SU-DHL-6 (cell line): ENCODE results near the gene KLHL8.
A peak's percentile ranks its signal among the peaks of the same experiment; 100 is the strongest.

ENCODE experiments used
- H2AFZ ChIP-seq: fragments of 200-600 bp; sonication (generic); 2 replicates; pipeline ENCODE4 v1.6.1; 2014; ENCODE audit warnings: low read depth, mild to moderate bottlenecking, moderate library complexity, mixed read lengths, antibody characterized with exemption, low read length; ENCODE audit not compliant: severe bottlenecking
- H3F3A ChIP-seq: fragments of 200-600 bp; shearing (Covaris generic); 2 replicates; pipeline ENCODE4 v1.6.0; 2016; ENCODE audit warnings: antibody characterized with exemption, mild to moderate bottlenecking; ENCODE audit not compliant: insufficient read depth
- H3K27ac ChIP-seq: fragments of 200-600 bp; sonication (generic); 2 replicates; pipeline ENCODE4 v1.5.1; 2016; ENCODE audit warnings: low read depth, mild to moderate bottlenecking, low read length, moderate library complexity, mixed read lengths
- H3K27me3 ChIP-seq: fragments of 200-600 bp; sonication (generic), shearing (Covaris generic); 2 replicates; pipeline ENCODE4 v1.6.0; 2014; ENCODE audit warnings: mild to moderate bottlenecking, low read length
- H3K36me3 ChIP-seq: fragments of 200-600 bp; sonication (generic); 2 replicates; pipeline ENCODE4 v1.6.1; 2014; ENCODE audit warnings: mild to moderate bottlenecking, low read length, mixed read lengths
- H3K4me2 ChIP-seq: fragments of 300-600, 200-600 bp; shearing (Covaris generic), sonication (generic); 2 replicates; pipeline ENCODE4 v1.6.0; 2014; ENCODE audit warnings: low read length, low read depth, mild to moderate bottlenecking; ENCODE audit not compliant: poor library complexity, severe bottlenecking
- H3K4me3 ChIP-seq: fragments of 200-600 bp; sonication (generic); 2 replicates; pipeline ENCODE4 v1.5.1; 2014; ENCODE audit warnings: antibody characterized with exemption, low read length, mild to moderate bottlenecking, mixed read lengths; ENCODE audit not compliant: insufficient read depth, poor library complexity, severe bottlenecking
- H3K79me2 ChIP-seq: fragments of 200-600 bp; sonication (generic); 2 replicates; pipeline ENCODE4 v1.6.1; 2014; ENCODE audit warnings: mild to moderate bottlenecking, low read length, moderate library complexity; ENCODE audit not compliant: insufficient read depth
- H3K9ac ChIP-seq: fragments of 200-600 bp; sonication (generic); 2 replicates; pipeline ENCODE4 v1.7.0; 2014; ENCODE audit warnings: mild to moderate bottlenecking, low read length
- H3K9me2 ChIP-seq: fragments of 200-600 bp; sonication (generic); replicated peaks from 2 replicates; pipeline ENCODE4 v1.6.1; 2014; ENCODE audit warnings: low read length; ENCODE audit not compliant: insufficient read depth
- H3K9me3 ChIP-seq: fragments of 200-600 bp; sonication (generic); 2 replicates; pipeline ENCODE4 v1.6.1; 2014; ENCODE audit warnings: low read length, mixed read lengths; ENCODE audit not compliant: insufficient read depth
- H4K20me1 ChIP-seq: fragments of 200-600 bp; sonication (generic); 2 replicates; pipeline ENCODE4 v1.6.1; 2014; ENCODE audit warnings: low read depth, mild to moderate bottlenecking, antibody characterized with exemption, low read length, moderate library complexity, mixed read lengths
- CTCF ChIP-seq: fragments of 200-600 bp; sonication (generic); IDR thresholded peaks from one replicate; pipeline ENCODE4 v1.5.1; 2017; ENCODE audit warnings: antibody characterized with exemption, mild to moderate bottlenecking, low read length, moderate library complexity; ENCODE audit not compliant: insufficient read depth, poor library complexity, severe bottlenecking
- EZH2phosphoT487 ChIP-seq: fragments of 200-600 bp; sonication (generic), shearing (Covaris generic); conservative IDR thresholded peaks from 2 replicates; pipeline ENCODE4 v1.6.1; 2018; ENCODE audit warnings: mild to moderate bottlenecking, antibody characterized with exemption, low read length, moderate library complexity, mixed read lengths

KLHL8 gene

DNA sequence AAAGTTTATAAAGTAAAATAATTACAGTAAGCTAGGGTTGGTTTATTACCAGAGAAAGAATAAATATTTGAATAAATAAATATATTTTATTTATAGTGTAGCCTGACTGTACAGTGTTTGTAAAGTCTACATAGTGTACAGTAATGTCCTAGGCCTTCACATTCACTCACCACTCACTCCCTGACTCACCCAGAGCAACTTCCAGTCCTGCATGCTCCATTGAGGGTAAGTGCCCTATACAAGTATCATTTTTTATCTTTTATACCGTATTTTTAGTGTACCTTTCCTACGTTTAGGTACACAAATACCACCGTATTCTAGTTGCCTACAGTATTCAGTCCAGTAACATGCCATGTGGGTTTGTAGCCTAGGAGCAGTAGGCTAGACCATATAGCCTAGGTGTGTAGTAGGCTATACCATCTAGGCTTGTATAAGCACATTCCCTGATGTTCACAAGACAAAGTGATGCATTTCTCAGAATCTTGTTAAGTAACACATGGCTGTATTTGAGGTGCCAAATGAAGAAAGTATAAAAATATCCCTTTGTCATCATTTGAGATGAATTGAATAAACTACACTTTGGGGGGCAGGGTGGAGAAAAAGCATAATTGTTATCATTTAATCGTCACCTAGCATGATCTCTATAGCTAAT, 14.7 kb upstream of the KLHL8 start:
- Histone ChIP-seq H3K4me3 (no peak overlapping the region), H4K20me1 (no peaks in the 10 kb centered on the region), H3F3A (no peaks in the 10 kb centered on the region), H3K27me3 (no peaks in the 10 kb centered on the region), H2AFZ (peak overlapping the region; percentile 79), H3K9me2 (no peaks in the 10 kb centered on the region), H3K9ac (peak overlapping the region; percentile 6; the same call in 1 of the 2 replicates), H3K36me3 (no peaks in the 10 kb centered on the region), H3K27ac (no peak overlapping the region), H3K79me2 (no peaks in the 10 kb centered on the region), H3K9me3 (no peaks in the 10 kb centered on the region), H3K4me2 (peak overlapping the region; percentile 64)
- no peak for TF ChIP-seq CTCF
- no peak for TF ChIP-seq EZH2phosphoT487

DNA sequence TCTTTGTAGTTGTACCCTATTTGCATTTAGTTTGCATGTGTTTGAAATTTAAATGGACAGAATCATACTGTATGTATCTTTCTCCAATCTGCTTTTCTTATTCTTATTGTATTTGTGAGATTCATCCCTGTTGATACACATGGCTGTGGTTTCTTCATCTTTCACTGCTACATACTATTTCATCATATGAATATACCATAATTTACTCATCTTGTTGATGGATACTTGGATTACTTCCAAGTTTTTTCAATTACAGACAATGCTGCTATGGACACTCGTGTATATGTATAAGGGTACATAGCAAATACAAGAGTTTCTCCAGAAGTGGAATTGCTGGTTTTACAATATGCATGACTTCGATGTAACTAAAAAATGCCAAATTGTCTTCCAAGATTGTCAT, 11.8 kb upstream of the KLHL8 start:
- no peak overlapping the region for H3K4me3 ChIP-seq
- H3K9me2 ChIP-seq: no peaks in the 10 kb centered on the region
- no peaks in the 10 kb centered on the region for H3F3A ChIP-seq
- H4K20me1 ChIP-seq: no peaks in the 10 kb centered on the region
- no peaks in the 10 kb centered on the region for H3K9me3 ChIP-seq
- no peaks in the 10 kb centered on the region for H3K36me3 ChIP-seq
- no peak overlapping the region for H3K27ac ChIP-seq
- H3K9ac ChIP-seq: no peak overlapping the region
- H3K27me3 ChIP-seq: no peaks in the 10 kb centered on the region
- no peak overlapping the region for H2AFZ ChIP-seq
- H3K4me2 ChIP-seq: no peak overlapping the region
- no peaks in the 10 kb centered on the region for H3K79me2 ChIP-seq
- TF ChIP-seq CTCF: no peak

DNA sequence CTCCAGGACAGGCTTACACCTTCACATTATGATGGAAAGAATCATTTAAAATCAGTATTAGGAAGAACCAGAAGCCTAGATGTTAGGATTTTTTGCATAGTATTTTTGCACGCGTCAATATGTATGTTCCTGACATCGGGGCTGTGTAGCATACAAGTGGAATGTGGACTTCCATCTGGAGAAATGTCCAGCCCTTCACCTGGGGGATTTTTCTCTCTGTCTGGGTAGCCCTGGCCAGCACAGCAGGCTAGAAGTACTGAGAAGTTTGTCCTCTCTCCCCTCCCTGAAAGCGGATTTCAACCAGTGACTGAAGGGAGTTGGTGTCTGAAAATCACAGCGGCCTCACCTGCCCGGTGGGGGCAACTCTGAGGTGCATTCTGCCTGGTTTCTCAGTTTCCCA, 10.4 kb upstream of the KLHL8 start:
- no peak overlapping the region for H3K4me2 ChIP-seq
- no peaks in the 10 kb centered on the region for H4K20me1 ChIP-seq
- H3F3A ChIP-seq: no peaks in the 10 kb centered on the region
- H3K4me3 ChIP-seq: no peak overlapping the region
- no peak for TF ChIP-seq EZH2phosphoT487
- no peak for TF ChIP-seq CTCF
- H3K9ac ChIP-seq: no peak overlapping the region
- no peaks in the 10 kb centered on the region for H3K9me3 ChIP-seq
- no peaks in the 10 kb centered on the region for H3K9me2 ChIP-seq
- H2AFZ ChIP-seq: no peak overlapping the region
- H3K27ac ChIP-seq: no peak overlapping the region
- H3K79me2 ChIP-seq: no peaks in the 10 kb centered on the region
- H3K36me3 ChIP-seq: no peaks in the 10 kb centered on the region
- no peaks in the 10 kb centered on the region for H3K27me3 ChIP-seq

DNA sequence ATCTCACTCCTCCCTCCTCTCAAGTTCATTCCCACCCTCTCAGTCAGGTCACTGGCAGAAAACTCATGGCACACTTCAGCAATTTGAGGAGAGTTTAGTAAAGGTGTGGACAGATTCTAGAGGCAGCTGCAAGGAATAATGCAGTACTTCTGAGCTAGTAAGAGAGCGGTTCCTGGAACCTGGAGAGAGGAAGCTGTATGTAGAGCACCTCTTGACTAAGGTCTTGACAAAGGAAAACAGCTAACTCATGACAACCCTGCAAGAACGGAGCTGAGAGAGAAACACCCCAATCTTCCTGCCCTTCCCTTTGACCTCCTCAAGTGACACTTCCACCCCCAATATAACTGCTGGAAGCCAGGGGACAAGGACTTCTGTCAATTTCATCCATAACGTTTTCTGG, 9.6 kb upstream of the KLHL8 start:
- no peaks in the 10 kb centered on the region for H3K27me3 ChIP-seq
- no peak overlapping the region for H3K4me3 ChIP-seq
- no peaks in the 10 kb centered on the region for H3K79me2 ChIP-seq
- H4K20me1 ChIP-seq: no peaks in the 10 kb centered on the region
- H2AFZ ChIP-seq: no peak overlapping the region
- H3K36me3 ChIP-seq: no peaks in the 10 kb centered on the region
- no peaks in the 10 kb centered on the region for H3K9me2 ChIP-seq
- H3K9me3 ChIP-seq: no peaks in the 10 kb centered on the region
- no peak overlapping the region for H3K4me2 ChIP-seq
- TF ChIP-seq EZH2phosphoT487 (no peak), CTCF (no peak)
- H3K9ac ChIP-seq: no peak overlapping the region
- no peaks in the 10 kb centered on the region for H3F3A ChIP-seq
- no peak overlapping the region for H3K27ac ChIP-seq
